ENCODE data around the gene MAP4K2. TPM values are rescaled to one million over a fixed set of nuclear protein-coding genes. Genes with fewer than 3 reads are reported as not detected.
A peak's percentile ranks its signal among the peaks of the same experiment; 100 is the strongest.

Gene MAP4K2
- total RNA-seq, 3 donors from 2014 or later: 8.7 to 16.8 (median 14.1) TPM

- peak in 1 of 3 donors; percentile 48 for DNase-seq
- ATAC-seq: no peak
- TF ChIP-seq, protein P1, sequence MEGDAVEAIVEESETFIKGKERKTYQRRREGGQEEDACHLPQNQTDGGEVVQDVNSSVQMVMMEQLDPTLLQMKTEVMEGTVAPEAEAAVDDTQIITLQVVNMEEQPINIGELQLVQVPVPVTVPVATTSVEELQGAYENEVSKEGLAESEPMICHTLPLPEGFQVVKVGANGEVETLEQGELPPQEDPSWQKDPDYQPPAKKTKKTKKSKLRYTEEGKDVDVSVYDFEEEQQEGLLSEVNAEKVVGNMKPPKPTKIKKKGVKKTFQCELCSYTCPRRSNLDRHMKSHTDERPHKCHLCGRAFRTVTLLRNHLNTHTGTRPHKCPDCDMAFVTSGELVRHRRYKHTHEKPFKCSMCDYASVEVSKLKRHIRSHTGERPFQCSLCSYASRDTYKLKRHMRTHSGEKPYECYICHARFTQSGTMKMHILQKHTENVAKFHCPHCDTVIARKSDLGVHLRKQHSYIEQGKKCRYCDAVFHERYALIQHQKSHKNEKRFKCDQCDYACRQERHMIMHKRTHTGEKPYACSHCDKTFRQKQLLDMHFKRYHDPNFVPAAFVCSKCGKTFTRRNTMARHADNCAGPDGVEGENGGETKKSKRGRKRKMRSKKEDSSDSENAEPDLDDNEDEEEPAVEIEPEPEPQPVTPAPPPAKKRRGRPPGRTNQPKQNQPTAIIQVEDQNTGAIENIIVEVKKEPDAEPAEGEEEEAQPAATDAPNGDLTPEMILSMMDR (IDR thresholded peaks at IDR 0.05): no peak
- intact Hi-C loops (cut with DNase I, micrococcal nuclease): no loop called here
- H3K36me3 ChIP-seq (ENCODE audit: low read depth): peaks cover 2% of the 10 kb centered on the region
- H3K9me3 ChIP-seq: no peaks in the 10 kb centered on the region
- H3K4me1 ChIP-seq (ENCODE audit: low read depth): peaks cover 7% of the 10 kb centered on the region
- no peak overlapping the region for H3K4me3 ChIP-seq
Measured at GRCh38 chr11:64839887-64840782, 37.1 kb upstream of the MAP4K2 start.

DNA sequence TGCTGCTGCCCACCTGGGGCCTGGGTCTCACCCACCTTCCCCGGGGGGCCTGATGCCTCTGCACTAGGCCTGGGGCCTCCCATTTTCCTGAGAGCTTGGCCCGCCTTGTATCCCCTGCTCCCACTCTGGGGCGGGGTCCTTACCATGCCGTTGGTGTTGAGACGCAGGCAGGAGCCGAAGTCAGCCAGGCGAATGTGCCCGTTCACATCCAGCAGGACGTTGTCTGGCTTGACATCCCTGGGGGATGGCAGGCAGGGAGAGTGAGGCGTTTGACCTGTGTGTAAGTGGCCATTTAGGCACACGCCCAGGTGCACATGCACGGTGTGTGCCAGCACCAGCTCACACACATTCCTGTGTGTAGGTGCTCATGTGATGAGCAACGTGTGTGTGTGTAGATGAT is 36.3 kb upstream of the MAP4K2 start:
- ATAC-seq (no peak), DNase-seq (no peak)
- TF ChIP-seq, protein P1 (IDR thresholded peaks at IDR 0.05): no peak
- H3K36me3 ChIP-seq (ENCODE audit: low read depth): peaks cover 2% of the 10 kb centered on the region
- H3K4me1 ChIP-seq (ENCODE audit: low read depth): peaks cover 7% of the 10 kb centered on the region
- intact Hi-C loops (cut with DNase I, micrococcal nuclease): no loop called here
- no peak overlapping the region for H3K4me3 ChIP-seq
- no peaks in the 10 kb centered on the region for H3K9me3 ChIP-seq

DNA sequence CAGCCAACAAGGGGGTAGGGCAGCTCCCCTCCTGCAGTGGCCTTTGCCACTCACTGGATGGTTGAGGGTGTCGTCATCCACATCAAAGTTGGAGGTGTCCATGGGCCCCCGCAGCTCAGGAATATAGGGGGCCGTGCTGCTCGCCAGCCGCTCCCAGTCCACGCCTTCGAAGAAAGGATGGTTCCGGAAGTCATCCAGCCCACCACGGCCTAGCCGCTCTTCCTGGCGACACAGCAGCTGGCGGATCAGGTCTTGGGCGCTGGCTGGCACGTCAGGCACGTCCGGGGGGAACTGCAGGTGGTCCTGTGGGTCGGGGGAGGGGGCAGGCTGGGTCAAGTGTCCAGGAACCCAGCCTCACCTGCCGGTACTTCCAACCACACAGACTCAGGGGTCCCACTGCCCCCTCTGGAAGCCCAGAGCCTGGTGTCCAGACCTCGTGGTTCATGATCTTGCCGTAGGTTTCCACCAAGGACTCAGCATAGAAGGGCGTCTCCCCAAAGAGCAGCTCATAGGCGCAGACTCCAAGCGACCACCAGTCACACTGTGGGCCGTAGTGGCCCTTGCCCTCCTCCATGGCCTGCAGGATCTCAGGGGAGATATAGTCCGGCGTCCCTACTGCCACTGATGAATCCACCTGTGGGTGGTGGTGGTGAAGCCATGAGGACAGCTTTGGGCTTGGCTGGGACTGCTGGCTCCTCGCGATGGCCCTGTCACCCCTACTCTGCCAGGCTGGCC is 35.8 kb upstream of the MAP4K2 start:
- no peak for ATAC-seq
- intact Hi-C loops (cut with DNase I, micrococcal nuclease): no loop called here
- Histone ChIP-seq H3K36me3 (ENCODE audit: low read depth) (peaks cover 2% of the 10 kb centered on the region), H3K4me3 (no peak overlapping the region), H3K9me3 (no peaks in the 10 kb centered on the region), H3K4me1 (ENCODE audit: low read depth) (peaks cover 7% of the 10 kb centered on the region)
- TF ChIP-seq, protein P1 (IDR thresholded peaks at IDR 0.05): no peak
- no peak for DNase-seq

GRCh38 chr11:64837887-64838351 is 34.9 kb upstream of the MAP4K2 start:
- H3K36me3 ChIP-seq (ENCODE audit: low read depth): peaks cover 2% of the 10 kb centered on the region
- H3K4me1 ChIP-seq (ENCODE audit: low read depth): peaks cover 6% of the 10 kb centered on the region
- H3K9me3 ChIP-seq: no peaks in the 10 kb centered on the region
- no peak for ATAC-seq
- H3K4me3 ChIP-seq: no peak overlapping the region
- DNase-seq: no peak
- intact Hi-C loops (cut with DNase I, micrococcal nuclease): no loop called here
- TF ChIP-seq, protein P1 (IDR thresholded peaks at IDR 0.05): no peak

- TF ChIP-seq, protein P1 (IDR thresholded peaks at IDR 0.05): no peak
- DNase-seq (no peak), ATAC-seq (no peak)
- no peak overlapping the region for H3K4me3 ChIP-seq
- no peaks in the 10 kb centered on the region for H3K9me3 ChIP-seq
- H3K4me1 ChIP-seq (ENCODE audit: low read depth): no peaks in the 10 kb centered on the region
- intact Hi-C loops (cut with DNase I, micrococcal nuclease): no loop called here
- H3K36me3 ChIP-seq (ENCODE audit: low read depth): peaks cover 2% of the 10 kb centered on the region
Measured at GRCh38 chr11:64836448-64837072, 33.5 kb upstream of the MAP4K2 start.
